ENCODE data around the gene JAZF1. TPM values are rescaled to one million over a fixed set of nuclear protein-coding genes. Genes with fewer than 3 reads are reported as not detected.

Gene JAZF1
- total RNA-seq, 4 donors from 2014 or later: 4.7 to 8.1 (median 5.7) TPM

GRCh38 chr7:28170701-28171100, 9.9 kb downstream of the JAZF1 start:
- WGBS, 2 donors: 95% methylated on average over 6 of the region's 6 CpGs
- TF ChIP-seq POLR2A (IDR thresholded peaks at IDR 0.05) (no peak), CTCF (IDR thresholded peaks at IDR 0.05) (no peak)
- intact Hi-C loops (cut with DNase I; ENCODE audit: low total_unique reads): no loop called here
- DNase-seq (ENCODE audit: low spot score in 2 of 2): no peak
- no peak overlapping the region for H3K4me3 ChIP-seq (ENCODE audit: low read depth, poor library complexity, severe bottlenecking)

GRCh38 chr7:28169230-28169629, 11.4 kb downstream of the JAZF1 start:
- no peak for TF ChIP-seq CTCF (IDR thresholded peaks at IDR 0.05)
- TF ChIP-seq POLR2A (IDR thresholded peaks at IDR 0.05): no peak
- no peak overlapping the region for H3K4me3 ChIP-seq (ENCODE audit: low read depth, poor library complexity, severe bottlenecking)
- no peak for DNase-seq (ENCODE audit: low spot score in 2 of 2)
- WGBS, 2 donors: 33 to 47% methylated on average over 1 of the region's 1 CpG
- intact Hi-C loops (cut with DNase I; ENCODE audit: low total_unique reads): no loop called here

GRCh38 chr7:28168393-28169158, 12.0 kb downstream of the JAZF1 start:
- WGBS, 2 donors: 67% methylated on average over 5 of the region's 5 CpGs
- no peak for DNase-seq (ENCODE audit: low spot score in 2 of 2)
- intact Hi-C loops (cut with DNase I; ENCODE audit: low total_unique reads): no loop called here
- H3K4me3 ChIP-seq (ENCODE audit: low read depth, poor library complexity, severe bottlenecking): no peak overlapping the region
- TF ChIP-seq CTCF (IDR thresholded peaks at IDR 0.05) (no peak), POLR2A (IDR thresholded peaks at IDR 0.05) (no peak)

- intact Hi-C loops (cut with DNase I; ENCODE audit: low total_unique reads): no loop called here
- TF ChIP-seq POLR2A (IDR thresholded peaks at IDR 0.05) (no peak), CTCF (IDR thresholded peaks at IDR 0.05) (no peak)
- DNase-seq (ENCODE audit: low spot score in 2 of 2): no peak
- WGBS, 2 donors: 89% methylated on average over 5 of the region's 5 CpGs
- no peak overlapping the region for H3K4me3 ChIP-seq (ENCODE audit: low read depth, poor library complexity, severe bottlenecking)
These were observed 13.4 kb downstream of the JAZF1 start for GRCh38 chr7:28166982-28167715.

- no peak for DNase-seq (ENCODE audit: low spot score in 2 of 2)
- intact Hi-C loops (cut with DNase I; ENCODE audit: low total_unique reads): no loop called here
- WGBS, 2 donors: 74 to 81% methylated on average over 4 of the region's 4 CpGs
- no peak overlapping the region for H3K4me3 ChIP-seq (ENCODE audit: low read depth, poor library complexity, severe bottlenecking)
- TF ChIP-seq CTCF (IDR thresholded peaks at IDR 0.05): no peak
- no peak for TF ChIP-seq POLR2A (IDR thresholded peaks at IDR 0.05)
These were observed 14.3 kb downstream of the JAZF1 start for GRCh38 chr7:28165961-28166955.
